NB4 (cell line): Measurements from ENCODE around the gene TBC1D22A.

Experiments
- CTCF ChIP-seq: IDR thresholded peaks from one replicate; pipeline ENCODE4 v1.5.1; 2012; ENCODE audit warnings: low read depth, low read length
- MYC ChIP-seq: IDR thresholded peaks from 2 replicates; pipeline ENCODE4 v1.6.1; 2011; ENCODE audit warnings: low read depth, low read length
- POLR2A ChIP-seq: IDR thresholded peaks from 2 replicates; pipeline ENCODE4 v1.6.1; 2011; ENCODE audit warnings: mild to moderate bottlenecking; ENCODE audit not compliant: insufficient read length; ENCODE audit errors: extremely low read depth

GRCh38 chr22:46753360-46753759 is 9.1 kb upstream of the TBC1D22A start:
- TF ChIP-seq POLR2A = no peak
- TF ChIP-seq CTCF = no peak
- no peak for TF ChIP-seq MYC
